ENCODE results near the gene PCDHGA7. TPM values are rescaled to one million over a fixed set of nuclear protein-coding genes. Genes with fewer than 3 reads are reported as not detected.
"Not testable (repeated sequence)": the region's sequence is repeated elsewhere in the genome, so short reads cannot be mapped to it uniquely, and the experiment has no call there.

Gene PCDHGA7
- under 1 TPM in 1 of 2 donors, not detected in 1; 0.25 TPM for total RNA-seq
- 0 reads per million in 2 donors for total RNA-seq

DNA sequence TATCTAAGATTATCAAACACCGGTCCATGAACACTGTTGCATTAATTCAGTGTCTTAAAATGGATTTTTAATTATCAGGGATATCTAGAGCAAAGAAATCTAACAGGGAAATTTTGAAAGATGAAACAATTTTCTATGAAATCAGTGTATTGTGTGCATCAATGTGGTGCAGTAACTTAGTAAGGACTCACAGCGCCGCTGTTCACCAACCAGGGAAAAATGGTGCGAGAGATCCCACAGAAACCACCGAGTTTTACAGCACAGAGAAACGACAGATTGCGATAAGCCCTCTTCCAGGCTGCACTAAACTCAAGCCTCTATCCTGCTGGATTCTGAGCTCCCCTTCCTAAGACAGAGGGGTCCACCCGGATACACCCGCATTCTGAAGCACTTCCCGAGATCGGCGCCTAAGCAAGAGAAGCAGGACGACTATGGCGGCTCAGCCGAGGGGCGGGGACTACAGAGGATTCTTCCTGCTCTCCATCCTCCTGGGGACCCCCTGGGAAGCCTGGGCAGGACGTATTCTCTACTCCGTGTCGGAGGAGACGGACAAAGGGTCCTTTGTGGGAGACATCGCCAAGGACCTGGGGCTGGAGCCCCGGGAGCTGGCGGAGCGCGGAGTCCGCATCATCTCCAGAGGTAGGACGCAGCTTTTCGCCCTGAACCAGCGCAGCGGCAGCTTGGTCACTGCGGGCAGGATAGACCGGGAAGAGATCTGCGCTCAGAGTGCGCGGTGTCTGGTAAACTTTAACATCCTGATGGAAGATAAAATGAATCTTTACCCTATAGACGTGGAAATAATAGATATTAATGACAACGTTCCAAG is at the start of gene PCDHGA7:
Gene PCDHGA7, plus strand, starts transcription at position 274 of the 826 bp plus-strand sequence. Its CDS starts 158 bp downstream, at position 432.
- no peak for ATAC-seq
- no peak within 1 kb of the TSS for H3K27ac Mint-ChIP-seq

DNA sequence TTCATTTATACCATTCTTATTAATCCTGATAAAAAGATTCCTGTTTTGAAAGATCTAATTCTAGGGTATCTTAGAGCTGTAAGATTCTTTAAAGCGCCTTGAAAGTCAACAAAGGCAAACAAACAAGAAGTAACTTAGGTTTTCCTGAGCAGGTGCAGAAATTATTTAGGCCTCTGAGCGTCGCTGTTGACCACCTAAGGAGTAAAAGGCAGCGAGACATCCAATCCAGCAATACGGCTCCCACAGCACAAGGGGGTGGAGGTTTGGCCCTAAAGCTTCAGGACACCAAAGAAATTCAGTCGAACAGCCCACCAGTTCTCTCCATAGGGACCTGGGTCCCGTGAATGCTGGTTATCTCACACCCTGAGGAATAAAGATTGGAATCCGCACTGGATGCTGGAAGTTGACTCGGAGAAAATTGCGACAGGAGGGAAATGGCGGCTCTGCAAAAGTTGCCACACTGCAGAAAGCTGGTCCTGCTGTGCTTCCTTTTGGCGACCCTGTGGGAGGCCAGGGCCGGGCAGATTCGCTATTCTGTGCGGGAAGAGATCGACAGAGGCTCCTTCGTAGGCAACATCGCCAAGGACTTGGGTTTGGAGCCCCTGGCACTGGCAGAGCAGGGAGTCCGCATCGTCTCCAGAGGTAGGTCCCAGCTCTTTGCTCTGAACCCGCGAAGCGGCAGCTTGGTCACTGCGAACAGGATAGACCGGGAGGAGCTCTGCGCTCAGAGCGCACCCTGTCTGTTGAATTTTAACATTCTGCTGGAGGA is 43.8 kb upstream of the PCDHGA7 start, which contains the start of gene PCDHGA2:
Gene PCDHGA2, plus strand, starts transcription at position 223 of the 769 bp plus-strand sequence.
- H3K9me3 ChIP-seq (ENCODE audit: control insufficient read depth, low read length, poor library complexity, severe bottlenecking) = peaks cover 22% of the 10 kb centered on the region
- peaks cover 3% of the 10 kb centered on the region for H3K36me3 Mint-ChIP-seq (ENCODE audit: low read depth)
- no peak within 1 kb of the TSS for H3K4me3 Mint-ChIP-seq
- H3K4me1 Mint-ChIP-seq = no peaks in the 10 kb centered on the region
- no peak for ATAC-seq
- H3K27me3 Mint-ChIP-seq = peaks cover 12% of the 10 kb centered on the region
- H3K27ac Mint-ChIP-seq = no peak within 1 kb of the TSS
- DNase-seq = no peak

More for the DNA sequence above, at the start of gene PCDHGA7:
- no peaks in the 10 kb centered on the region for H3K4me1 Mint-ChIP-seq
- H3K27me3 Mint-ChIP-seq = peaks cover 47% of the 10 kb centered on the region
- no peaks in the 10 kb centered on the region for H3K36me3 Mint-ChIP-seq (ENCODE audit: low read depth)
- peak within 1 kb of the TSS; percentile 42 for H3K4me3 Mint-ChIP-seq
- no peak for DNase-seq
- H3K9me3 ChIP-seq (ENCODE audit: control insufficient read depth, low read length, poor library complexity, severe bottlenecking) = peaks cover 19% of the 10 kb centered on the region

DNA sequence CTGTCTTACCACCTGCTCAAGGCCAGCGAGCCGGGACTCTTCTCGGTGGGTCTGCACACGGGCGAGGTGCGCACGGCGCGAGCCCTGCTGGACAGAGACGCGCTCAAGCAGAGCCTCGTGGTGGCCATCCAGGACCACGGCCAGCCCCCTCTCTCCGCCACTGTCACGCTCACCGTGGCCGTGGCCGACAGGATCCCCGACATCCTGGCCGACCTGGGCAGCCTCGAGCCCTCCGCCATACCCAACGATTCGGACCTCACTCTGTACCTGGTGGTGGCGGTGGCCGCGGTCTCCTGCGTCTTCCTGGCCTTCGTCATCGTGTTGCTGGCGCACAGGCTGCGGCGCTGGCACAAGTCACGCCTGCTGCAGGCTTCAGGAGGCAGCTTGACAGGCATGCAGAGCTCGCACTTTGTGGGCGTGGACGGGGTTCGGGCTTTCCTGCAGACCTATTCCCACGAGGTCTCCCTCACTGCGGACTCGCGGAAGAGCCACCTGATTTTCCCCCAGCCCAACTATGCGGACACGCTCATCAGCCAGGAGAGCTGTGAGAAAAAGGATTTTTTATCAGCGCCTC is 41.7 kb upstream of the PCDHGA7 start:
- DNase-seq; ATAC-seq; H3K4me1 Mint-ChIP-seq; H3K36me3 Mint-ChIP-seq (ENCODE audit: low read depth); H3K4me3 Mint-ChIP-seq; H3K27ac Mint-ChIP-seq: not testable (repeated sequence)
- H3K27me3 Mint-ChIP-seq = peaks cover 11% of the 10 kb centered on the region
- peaks cover 28% of the 10 kb centered on the region for H3K9me3 ChIP-seq (ENCODE audit: control insufficient read depth, low read length, poor library complexity, severe bottlenecking)

DNA sequence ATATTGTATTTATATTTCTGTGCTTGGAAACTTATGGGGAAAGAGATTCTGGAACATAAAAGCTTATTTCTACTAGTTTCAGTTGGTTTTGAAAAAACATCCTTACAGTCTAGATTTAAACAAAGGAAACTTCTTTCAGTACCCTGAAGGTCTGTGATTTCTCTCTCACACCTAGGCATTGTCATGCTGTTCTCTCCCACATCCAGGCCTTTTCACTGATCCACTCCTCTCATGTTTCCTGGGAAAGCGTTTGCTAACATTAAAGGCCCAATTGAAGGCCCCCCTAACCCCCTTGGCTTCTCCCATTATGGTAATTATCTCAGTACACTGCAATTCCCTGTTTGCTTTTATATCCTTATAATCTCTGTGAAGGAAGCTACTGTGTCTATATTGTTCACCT is 39.8 kb upstream of the PCDHGA7 start:
- Mint-ChIP-seq H3K36me3 (ENCODE audit: low read depth) (peaks cover 2% of the 10 kb centered on the region), H3K27me3 (peaks cover 11% of the 10 kb centered on the region), H3K27ac (no peak overlapping the region), H3K4me1 (no peaks in the 10 kb centered on the region), H3K4me3 (no peak overlapping the region)
- peaks cover 25% of the 10 kb centered on the region for H3K9me3 ChIP-seq (ENCODE audit: control insufficient read depth, low read length, poor library complexity, severe bottlenecking)
- no peak for ATAC-seq
- DNase-seq = no peak

DNA sequence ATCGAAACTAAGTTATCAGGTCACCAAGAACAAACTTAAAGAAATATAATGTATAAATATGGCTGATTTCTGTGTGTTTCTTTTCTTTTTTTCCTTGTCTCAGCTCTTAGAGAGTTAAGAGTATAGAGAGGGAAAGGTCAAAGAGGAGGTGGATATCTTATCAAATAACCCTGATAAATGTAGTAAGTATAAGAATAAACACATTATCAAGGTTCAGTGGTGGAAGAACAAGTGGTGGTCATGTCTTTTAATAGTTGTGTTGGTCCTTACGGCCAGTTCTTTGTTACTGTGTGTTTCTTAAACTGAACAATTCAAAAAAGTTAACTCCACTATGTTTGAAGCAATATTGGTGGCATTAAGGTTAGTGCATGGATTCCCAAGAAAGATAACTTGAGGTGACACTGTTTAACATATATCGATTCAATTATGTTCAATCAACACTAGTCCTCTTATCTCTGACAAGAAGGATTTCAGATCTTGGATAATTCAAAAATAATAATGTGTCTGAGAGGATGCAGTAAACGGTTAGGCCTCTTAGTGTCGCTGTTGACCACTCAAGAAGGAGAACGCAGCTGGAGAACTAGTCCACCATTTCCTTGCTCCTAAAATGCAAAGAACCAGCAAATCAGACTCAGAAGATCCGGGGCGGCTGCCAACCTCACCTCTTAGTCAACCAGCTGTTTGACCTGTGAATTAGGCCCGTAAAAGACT is 39.1 kb upstream of the PCDHGA7 start, which contains the start of gene PCDHGA3:
Gene PCDHGA3, plus strand, starts transcription at position 588 of the 711 bp plus-strand sequence. CDS start 205 bp downstream, outside the sequence.
- no peak within 1 kb of the TSS for H3K27ac Mint-ChIP-seq
- peaks cover 9% of the 10 kb centered on the region for H3K27me3 Mint-ChIP-seq
- DNase-seq (no peak), ATAC-seq (no peak)
- peaks cover 2% of the 10 kb centered on the region for H3K36me3 Mint-ChIP-seq (ENCODE audit: low read depth)
- peaks cover 25% of the 10 kb centered on the region for H3K9me3 ChIP-seq (ENCODE audit: control insufficient read depth, low read length, poor library complexity, severe bottlenecking)
- H3K4me3 Mint-ChIP-seq = peak within 1 kb of the TSS; percentile 58
- H3K4me1 Mint-ChIP-seq = no peaks in the 10 kb centered on the region

DNA sequence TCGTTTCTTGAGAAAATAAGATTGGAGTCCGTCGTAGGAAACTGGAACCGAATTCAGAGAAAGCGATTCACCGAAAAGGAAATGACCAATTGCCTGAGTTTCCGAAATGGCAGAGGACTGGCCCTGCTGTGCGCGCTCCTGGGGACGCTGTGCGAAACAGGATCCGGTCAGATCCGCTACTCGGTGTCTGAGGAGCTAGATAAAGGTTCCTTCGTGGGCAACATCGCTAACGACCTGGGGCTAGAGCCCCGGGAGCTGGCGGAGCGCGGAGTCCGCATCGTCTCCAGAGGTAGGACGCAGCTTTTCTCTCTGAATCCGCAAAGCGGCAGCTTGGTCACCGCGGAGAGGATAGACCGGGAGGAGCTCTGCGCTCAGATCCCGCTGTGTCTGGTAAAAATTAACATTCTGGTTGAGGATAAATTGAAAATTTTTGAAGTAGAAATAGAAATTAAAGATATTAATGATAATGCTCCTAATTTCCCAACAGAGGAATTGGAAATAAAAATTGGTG is 38.5 kb upstream of the PCDHGA7 start:
- DNase-seq = no peak
- Mint-ChIP-seq H3K4me1 (no peaks in the 10 kb centered on the region), H3K27me3 (peaks cover 4% of the 10 kb centered on the region), H3K27ac (no peak overlapping the region), H3K4me3 (peak overlapping the region; percentile 58), H3K36me3 (ENCODE audit: low read depth) (peaks cover 2% of the 10 kb centered on the region)
- peaks cover 19% of the 10 kb centered on the region for H3K9me3 ChIP-seq (ENCODE audit: control insufficient read depth, low read length, poor library complexity, severe bottlenecking)
- ATAC-seq = no peak

DNA sequence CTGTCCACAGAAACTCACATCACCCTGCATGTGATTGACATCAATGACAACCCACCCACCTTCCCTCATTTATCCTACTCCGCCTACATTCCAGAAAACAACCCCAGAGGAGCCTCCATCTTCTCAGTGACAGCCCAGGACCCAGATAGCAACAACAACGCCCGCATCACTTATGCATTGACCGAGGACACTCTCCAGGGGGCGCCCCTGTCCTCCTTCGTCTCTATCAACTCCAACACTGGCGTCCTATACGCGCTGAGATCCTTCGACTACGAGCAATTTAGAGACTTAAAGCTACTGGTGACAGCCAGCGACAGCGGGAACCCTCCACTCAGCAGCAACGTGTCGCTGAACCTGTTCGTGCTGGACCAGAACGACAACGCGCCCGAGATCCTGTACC is 37.2 kb upstream of the PCDHGA7 start:
- H3K4me1 Mint-ChIP-seq = no peaks in the 10 kb centered on the region
- DNase-seq (no peak), ATAC-seq (no peak)
- H3K27ac Mint-ChIP-seq = no peak overlapping the region
- no peak overlapping the region for H3K4me3 Mint-ChIP-seq
- H3K9me3 ChIP-seq (ENCODE audit: control insufficient read depth, low read length, poor library complexity, severe bottlenecking) = peaks cover 9% of the 10 kb centered on the region
- peaks cover 10% of the 10 kb centered on the region for H3K27me3 Mint-ChIP-seq
- peaks cover 2% of the 10 kb centered on the region for H3K36me3 Mint-ChIP-seq (ENCODE audit: low read depth)

DNA sequence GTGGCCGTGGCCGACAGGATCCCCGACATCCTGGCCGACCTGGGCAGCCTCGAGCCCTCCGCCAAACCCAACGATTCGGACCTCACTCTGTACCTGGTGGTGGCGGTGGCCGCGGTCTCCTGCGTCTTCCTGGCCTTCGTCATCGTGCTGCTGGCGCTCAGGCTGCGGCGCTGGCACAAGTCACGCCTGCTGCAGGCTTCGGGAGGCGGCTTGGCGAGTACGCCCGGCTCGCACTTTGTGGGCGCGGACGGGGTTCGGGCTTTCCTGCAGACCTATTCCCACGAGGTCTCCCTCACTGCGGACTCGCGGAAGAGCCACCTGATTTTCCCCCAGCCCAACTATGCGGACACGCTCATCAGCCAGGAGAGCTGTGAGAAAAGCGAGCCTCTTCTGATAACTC is 36.5 kb upstream of the PCDHGA7 start:
- not testable (repeated sequence) for H3K36me3 Mint-ChIP-seq (ENCODE audit: low read depth); DNase-seq; H3K4me1 Mint-ChIP-seq; H3K27ac Mint-ChIP-seq; H3K4me3 Mint-ChIP-seq; ATAC-seq
- H3K27me3 Mint-ChIP-seq = peaks cover 10% of the 10 kb centered on the region
- H3K9me3 ChIP-seq (ENCODE audit: control insufficient read depth, low read length, poor library complexity, severe bottlenecking) = peaks cover 13% of the 10 kb centered on the region

DNA sequence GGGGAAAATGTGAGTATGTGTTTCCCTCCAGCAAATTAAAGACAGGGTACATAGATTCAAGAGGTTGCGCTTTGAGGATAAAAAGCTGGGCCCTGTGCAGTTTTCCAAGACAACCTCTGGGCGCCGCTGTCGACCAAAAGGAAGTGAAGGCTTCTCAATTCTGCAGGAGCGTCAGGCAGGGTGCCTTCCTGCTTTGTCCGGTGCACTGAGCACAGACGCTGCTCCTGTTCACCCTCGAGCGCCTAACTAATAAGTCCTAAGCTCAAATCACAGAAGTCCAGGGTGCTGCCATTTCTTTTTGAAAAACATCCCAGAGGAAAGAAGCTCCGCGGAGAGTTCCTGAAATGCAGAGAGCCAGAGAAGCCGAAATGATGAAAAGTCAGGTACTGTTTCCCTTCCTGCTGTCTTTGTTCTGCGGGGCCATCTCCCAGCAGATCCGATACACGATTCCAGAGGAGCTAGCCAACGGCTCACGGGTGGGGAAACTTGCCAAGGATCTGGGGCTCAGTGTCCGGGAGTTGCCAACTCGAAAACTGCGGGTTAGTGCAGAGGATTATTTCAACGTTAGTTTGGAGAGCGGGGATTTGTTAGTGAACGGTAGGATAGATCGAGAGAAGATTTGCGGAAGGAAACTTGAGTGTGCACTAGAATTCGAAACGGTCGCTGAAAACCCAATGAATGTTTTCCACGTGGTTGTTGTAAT is 32.5 kb upstream of the PCDHGA7 start, which contains the start of gene PCDHGB1:
Gene PCDHGB1, plus strand, starts transcription at position 183 of the 703 bp plus-strand sequence. Its CDS starts 162 bp downstream, at position 345.
- Mint-ChIP-seq H3K4me3 (no peak within 1 kb of the TSS), H3K36me3 (ENCODE audit: low read depth) (no peaks in the 10 kb centered on the region), H3K4me1 (no peaks in the 10 kb centered on the region), H3K27ac (no peak within 1 kb of the TSS), H3K27me3 (peaks cover 27% of the 10 kb centered on the region)
- DNase-seq = no peak
- H3K9me3 ChIP-seq (ENCODE audit: control insufficient read depth, low read length, poor library complexity, severe bottlenecking) = peaks cover 7% of the 10 kb centered on the region
- ATAC-seq = no peak

DNA sequence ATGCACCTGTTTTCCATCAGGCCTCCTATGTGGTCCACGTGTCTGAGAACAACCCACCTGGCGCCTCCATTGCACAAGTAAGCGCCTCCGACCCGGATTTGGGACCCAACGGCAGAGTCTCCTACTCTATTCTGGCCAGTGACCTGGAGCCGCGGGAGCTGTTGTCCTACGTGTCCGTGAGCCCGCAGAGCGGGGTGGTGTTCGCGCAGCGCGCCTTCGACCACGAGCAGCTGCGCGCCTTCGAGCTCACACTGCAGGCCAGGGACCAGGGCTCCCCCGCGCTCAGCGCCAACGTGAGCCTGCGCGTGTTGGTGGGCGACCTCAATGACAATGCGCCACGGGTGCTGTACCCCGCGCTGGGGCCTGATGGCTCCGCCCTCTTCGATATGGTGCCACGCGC is 31.0 kb upstream of the PCDHGA7 start:
- Mint-ChIP-seq H3K36me3 (ENCODE audit: low read depth) (no peaks in the 10 kb centered on the region), H3K27ac (no peak overlapping the region), H3K4me1 (no peaks in the 10 kb centered on the region), H3K27me3 (peaks cover 36% of the 10 kb centered on the region), H3K4me3 (no peak overlapping the region)
- DNase-seq (no peak), ATAC-seq (no peak)
- peaks cover 4% of the 10 kb centered on the region for H3K9me3 ChIP-seq (ENCODE audit: control insufficient read depth, low read length, poor library complexity, severe bottlenecking)

DNA sequence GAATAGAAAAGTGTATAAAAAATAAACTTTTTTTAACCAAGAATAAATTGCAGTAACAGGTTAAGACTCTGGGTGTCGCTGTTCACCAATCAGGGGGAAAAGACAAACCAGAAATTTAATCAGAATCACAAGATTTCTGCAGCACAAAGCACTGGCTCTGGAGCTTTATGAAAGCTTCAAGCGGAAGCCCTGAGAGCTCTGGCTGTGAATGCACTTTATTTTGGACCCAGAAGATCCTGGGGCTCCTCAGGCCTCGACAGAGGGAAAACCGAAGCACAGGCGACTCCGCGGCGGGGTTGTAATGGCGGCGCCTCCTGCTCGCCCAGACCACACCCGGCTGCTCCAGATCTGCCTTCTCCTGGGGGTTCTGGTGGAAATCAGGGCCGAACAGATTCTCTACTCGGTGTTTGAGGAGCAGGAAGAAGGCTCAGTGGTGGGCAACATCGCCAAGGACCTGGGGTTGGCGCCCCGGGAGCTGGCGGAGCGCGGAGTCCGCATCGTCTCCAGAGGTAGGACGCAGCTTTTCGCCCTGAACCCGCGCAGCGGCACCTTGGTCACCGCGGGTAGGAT is 27.6 kb upstream of the PCDHGA7 start, which contains the start of gene PCDHGA4:
Gene PCDHGA4, plus strand, starts transcription at position 122 of the 570 bp plus-strand sequence. Its CDS starts 87 bp downstream, at position 209.
- Mint-ChIP-seq H3K4me3 (peak within 1 kb of the TSS; percentile 7), H3K27ac (no peak within 1 kb of the TSS), H3K36me3 (ENCODE audit: low read depth) (peaks cover 2% of the 10 kb centered on the region), H3K27me3 (peaks cover 40% of the 10 kb centered on the region), H3K4me1 (no peaks in the 10 kb centered on the region)
- DNase-seq = no peak
- no peak for ATAC-seq
- peaks cover 4% of the 10 kb centered on the region for H3K9me3 ChIP-seq (ENCODE audit: control insufficient read depth, low read length, poor library complexity, severe bottlenecking)
